Brain pericyte (primary cell): Measurements from ENCODE around the gene FHIT.

Experiments used
- DNase-seq: peaks from one replicate; pipeline ENCODE4 v3.0.0-alpha.2; 2012; ENCODE audit warnings: low read depth, low spot score

FHIT gene

GRCh38 chr3:61172203-61172602 is 79.0 kb downstream of the FHIT start:
- DNase-seq: no peak

- DNase-seq: no peak
These were observed 81.5 kb downstream of the FHIT start for GRCh38 chr3:61169621-61170251.

- DNase-seq: no peak
These were observed 83.0 kb downstream of the FHIT start for GRCh38 chr3:61168286-61168685.

- DNase-seq: no peak
These were observed 88.3 kb downstream of the FHIT start for GRCh38 chr3:61162965-61163364.

GRCh38 chr3:61158667-61159066 is 92.6 kb downstream of the FHIT start:
- DNase-seq: no peak

- DNase-seq: no peak
These were observed 93.0 kb downstream of the FHIT start for GRCh38 chr3:61158216-61158615.

GRCh38 chr3:61157414-61157813 is 93.8 kb downstream of the FHIT start:
- no peak for DNase-seq

- no peak for DNase-seq
These were observed 95.5 kb downstream of the FHIT start for GRCh38 chr3:61155701-61156292.

- no peak for DNase-seq
These were observed 96.6 kb downstream of the FHIT start for GRCh38 chr3:61154457-61155198.

GRCh38 chr3:61152071-61152470 is 99.2 kb downstream of the FHIT start:
- DNase-seq: no peak

GRCh38 chr3:61149236-61149635 is 102.0 kb downstream of the FHIT start:
- no peak for DNase-seq

GRCh38 chr3:61146010-61146890 is 105.0 kb downstream of the FHIT start:
- no peak for DNase-seq

- no peak for DNase-seq
These were observed 109.6 kb downstream of the FHIT start for GRCh38 chr3:61141697-61142096.

GRCh38 chr3:61141227-61141626 is 110.0 kb downstream of the FHIT start:
- no peak for DNase-seq

- DNase-seq: no peak
These were observed 111.6 kb downstream of the FHIT start for GRCh38 chr3:61139686-61140085.

GRCh38 chr3:61138401-61138800 is 112.9 kb downstream of the FHIT start:
- DNase-seq: no peak

GRCh38 chr3:61136191-61136590 is 115.1 kb downstream of the FHIT start:
- no peak for DNase-seq

- no peak for DNase-seq
These were observed 116.7 kb downstream of the FHIT start for GRCh38 chr3:61134532-61134931.

- DNase-seq: no peak
These were observed 119.2 kb downstream of the FHIT start for GRCh38 chr3:61132062-61132461.

- no peak for DNase-seq
These were observed 132.4 kb downstream of the FHIT start for GRCh38 chr3:61118830-61119229.

- no peak for DNase-seq
These were observed 134.0 kb downstream of the FHIT start for GRCh38 chr3:61117045-61117898.
